HepG2 (cell line): ENCODE measurements around the gene CYP4B1.

Experiments
- EP300 ChIP-seq, 3 experiments: sonication (generic) in 1 of 3; formaldehyde crosslinking in 1 of 3; IDR thresholded peaks; 2 replicates each; pipeline versions ENCODE4 v1.5.1 to v1.6.1; 2011 to 2020; ENCODE audit warnings: low read depth in 2 of 3, low read length in 2 of 3, borderline replicate concordance in 1 of 3, improper control_type of control experiment in 1 of 3, mild to moderate bottlenecking in 1 of 3, missing genetic modification reagents in 1 of 3, moderate library complexity in 1 of 3
- IKZF1 ChIP-seq: fragments of 450-650 bp; IDR thresholded peaks from 2 replicates; pipeline ENCODE4 v1.7.1; 2016
- NPAS2 ChIP-seq: sonication (generic); formaldehyde crosslinking; IDR thresholded peaks from 2 replicates; pipeline ENCODE4 v1.8.0; 2022; ENCODE audit warnings: mild to moderate bottlenecking, missing genetic modification reagents, borderline replicate concordance
- SMC3 ChIP-seq: IDR thresholded peaks from 2 replicates; pipeline ENCODE4 v1.6.1; 2011; ENCODE audit warnings: low read length, improper control_type of control experiment
- SNRNP70 ChIP-seq: fragments of 200-400 bp; formaldehyde crosslinking; IDR thresholded peaks from 2 replicates; pipeline ENCODE4 v1.6.1; 2017; ENCODE audit warnings: mild to moderate bottlenecking, low read depth, low read length, moderate library complexity
- SOX6 ChIP-seq, 2 experiments: fragments of 450-650 bp in 1 of 2; sonication (generic) in 1 of 2; formaldehyde crosslinking in 1 of 2; IDR thresholded peaks; 2 replicates each; pipeline versions ENCODE4 v1.4.0 to v1.6.1; 2017 to 2020; ENCODE audit warnings: antibody characterized with exemption in 1 of 2, mild to moderate bottlenecking in 1 of 2, missing genetic modification reagents in 1 of 2
- ZFX ChIP-seq: sonication (generic); formaldehyde crosslinking; IDR thresholded peaks from 2 replicates; pipeline ENCODE4 v1.4.0; 2020; ENCODE audit warnings: mild to moderate bottlenecking, low read depth, missing genetic modification reagents, moderate library complexity
- ZNF12 ChIP-seq: sonication (generic); formaldehyde crosslinking; IDR thresholded peaks from 2 replicates; pipeline ENCODE4 v1.5.0; 2020; ENCODE audit warnings: missing genetic modification reagents
- TF ChIP-seq, protein P1 (sequence below): sonication (generic); formaldehyde crosslinking; IDR thresholded peaks from 2 replicates; pipeline ENCODE4 v1.5.1; 2020; ENCODE audit warnings: missing genetic modification reagents, mild to moderate bottlenecking, borderline replicate concordance
- TF ChIP-seq, protein P2 (sequence below): sonication (generic); formaldehyde crosslinking; IDR thresholded peaks from 2 replicates; pipeline ENCODE4 v1.5.0; 2020; ENCODE audit warnings: mild to moderate bottlenecking, missing genetic modification reagents, moderate library complexity
- TF ChIP-seq, protein P3 (sequence below): sonication (generic); formaldehyde crosslinking; IDR thresholded peaks from 2 replicates; pipeline ENCODE4 v1.4.0; 2020; ENCODE audit warnings: missing genetic modification reagents
- TF ChIP-seq, protein P4 (sequence below): sonication (generic); formaldehyde crosslinking; IDR thresholded peaks from 2 replicates; pipeline ENCODE4 v1.5.0; 2020; ENCODE audit warnings: missing genetic modification reagents

DNA sequence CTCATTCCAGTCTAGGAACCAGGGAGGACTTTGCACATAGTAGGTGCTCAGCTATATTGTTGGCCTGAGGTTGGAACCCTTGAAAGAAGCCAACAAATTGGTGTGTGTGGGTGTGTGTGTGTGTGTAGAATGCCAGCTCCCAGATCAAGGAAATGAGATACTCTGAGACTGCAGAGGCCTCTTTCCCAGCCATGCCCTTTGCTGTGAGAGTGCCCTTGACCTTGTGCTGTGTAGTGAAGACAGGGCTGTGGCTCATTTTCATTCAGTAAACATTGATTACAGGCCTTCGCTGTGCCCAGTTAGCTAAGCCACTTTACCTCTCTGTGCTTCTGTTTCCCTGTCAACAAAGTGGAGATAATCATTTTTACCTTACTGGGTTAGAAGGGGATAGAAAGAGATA, 3.2 kb downstream of the CYP4B1 start:
- no peak for TF ChIP-seq IKZF1
- TF ChIP-seq, protein P1, sequence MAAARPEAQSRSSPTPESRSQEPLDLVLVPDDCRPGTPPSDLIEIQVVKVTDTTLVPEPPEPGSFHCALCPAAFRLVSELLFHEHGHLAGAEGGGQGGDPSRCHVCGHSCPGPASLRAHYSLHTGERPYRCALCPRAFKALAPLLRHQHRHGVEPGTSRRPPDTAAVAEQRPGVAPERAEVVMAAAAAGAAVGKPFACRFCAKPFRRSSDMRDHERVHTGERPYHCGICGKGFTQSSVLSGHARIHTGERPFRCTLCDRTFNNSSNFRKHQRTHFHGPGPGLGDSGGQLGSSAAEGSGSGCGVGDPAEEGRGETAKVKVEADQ (CRISPR knock-in tag) = no peak
- TF ChIP-seq, protein P2, sequence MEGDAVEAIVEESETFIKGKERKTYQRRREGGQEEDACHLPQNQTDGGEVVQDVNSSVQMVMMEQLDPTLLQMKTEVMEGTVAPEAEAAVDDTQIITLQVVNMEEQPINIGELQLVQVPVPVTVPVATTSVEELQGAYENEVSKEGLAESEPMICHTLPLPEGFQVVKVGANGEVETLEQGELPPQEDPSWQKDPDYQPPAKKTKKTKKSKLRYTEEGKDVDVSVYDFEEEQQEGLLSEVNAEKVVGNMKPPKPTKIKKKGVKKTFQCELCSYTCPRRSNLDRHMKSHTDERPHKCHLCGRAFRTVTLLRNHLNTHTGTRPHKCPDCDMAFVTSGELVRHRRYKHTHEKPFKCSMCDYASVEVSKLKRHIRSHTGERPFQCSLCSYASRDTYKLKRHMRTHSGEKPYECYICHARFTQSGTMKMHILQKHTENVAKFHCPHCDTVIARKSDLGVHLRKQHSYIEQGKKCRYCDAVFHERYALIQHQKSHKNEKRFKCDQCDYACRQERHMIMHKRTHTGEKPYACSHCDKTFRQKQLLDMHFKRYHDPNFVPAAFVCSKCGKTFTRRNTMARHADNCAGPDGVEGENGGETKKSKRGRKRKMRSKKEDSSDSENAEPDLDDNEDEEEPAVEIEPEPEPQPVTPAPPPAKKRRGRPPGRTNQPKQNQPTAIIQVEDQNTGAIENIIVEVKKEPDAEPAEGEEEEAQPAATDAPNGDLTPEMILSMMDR (CRISPR knock-in tag) = no peak
- TF ChIP-seq ZFX (CRISPR knock-in tag) = no peak
- TF ChIP-seq, protein P3, sequence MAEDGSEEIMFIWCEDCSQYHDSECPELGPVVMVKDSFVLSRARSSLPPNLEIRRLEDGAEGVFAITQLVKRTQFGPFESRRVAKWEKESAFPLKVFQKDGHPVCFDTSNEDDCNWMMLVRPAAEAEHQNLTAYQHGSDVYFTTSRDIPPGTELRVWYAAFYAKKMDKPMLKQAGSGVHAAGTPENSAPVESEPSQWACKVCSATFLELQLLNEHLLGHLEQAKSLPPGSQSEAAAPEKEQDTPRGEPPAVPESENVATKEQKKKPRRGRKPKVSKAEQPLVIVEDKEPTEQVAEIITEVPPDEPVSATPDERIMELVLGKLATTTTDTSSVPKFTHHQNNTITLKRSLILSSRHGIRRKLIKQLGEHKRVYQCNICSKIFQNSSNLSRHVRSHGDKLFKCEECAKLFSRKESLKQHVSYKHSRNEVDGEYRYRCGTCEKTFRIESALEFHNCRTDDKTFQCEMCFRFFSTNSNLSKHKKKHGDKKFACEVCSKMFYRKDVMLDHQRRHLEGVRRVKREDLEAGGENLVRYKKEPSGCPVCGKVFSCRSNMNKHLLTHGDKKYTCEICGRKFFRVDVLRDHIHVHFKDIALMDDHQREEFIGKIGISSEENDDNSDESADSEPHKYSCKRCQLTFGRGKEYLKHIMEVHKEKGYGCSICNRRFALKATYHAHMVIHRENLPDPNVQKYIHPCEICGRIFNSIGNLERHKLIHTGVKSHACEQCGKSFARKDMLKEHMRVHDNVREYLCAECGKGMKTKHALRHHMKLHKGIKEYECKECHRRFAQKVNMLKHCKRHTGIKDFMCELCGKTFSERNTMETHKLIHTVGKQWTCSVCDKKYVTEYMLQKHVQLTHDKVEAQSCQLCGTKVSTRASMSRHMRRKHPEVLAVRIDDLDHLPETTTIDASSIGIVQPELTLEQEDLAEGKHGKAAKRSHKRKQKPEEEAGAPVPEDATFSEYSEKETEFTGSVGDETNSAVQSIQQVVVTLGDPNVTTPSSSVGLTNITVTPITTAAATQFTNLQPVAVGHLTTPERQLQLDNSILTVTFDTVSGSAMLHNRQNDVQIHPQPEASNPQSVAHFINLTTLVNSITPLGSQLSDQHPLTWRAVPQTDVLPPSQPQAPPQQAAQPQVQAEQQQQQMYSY = no peak
- TF ChIP-seq SNRNP70 = no peak
- no peak for TF ChIP-seq SMC3
- TF ChIP-seq, protein P4, sequence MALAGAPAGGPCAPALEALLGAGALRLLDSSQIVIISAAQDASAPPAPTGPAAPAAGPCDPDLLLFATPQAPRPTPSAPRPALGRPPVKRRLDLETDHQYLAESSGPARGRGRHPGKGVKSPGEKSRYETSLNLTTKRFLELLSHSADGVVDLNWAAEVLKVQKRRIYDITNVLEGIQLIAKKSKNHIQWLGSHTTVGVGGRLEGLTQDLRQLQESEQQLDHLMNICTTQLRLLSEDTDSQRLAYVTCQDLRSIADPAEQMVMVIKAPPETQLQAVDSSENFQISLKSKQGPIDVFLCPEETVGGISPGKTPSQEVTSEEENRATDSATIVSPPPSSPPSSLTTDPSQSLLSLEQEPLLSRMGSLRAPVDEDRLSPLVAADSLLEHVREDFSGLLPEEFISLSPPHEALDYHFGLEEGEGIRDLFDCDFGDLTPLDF (CRISPR knock-in tag) = no peak
- no peak for TF ChIP-seq EP300 (IDR thresholded peaks at IDR 0.05; ENCODE audit: low read depth in 2 of 2, low read length in 2 of 2)
- no peak for TF ChIP-seq EP300 (CRISPR knock-in tag; IDR thresholded peaks at IDR 0.05; ENCODE audit: borderline replicate concordance)
- no peak for TF ChIP-seq SOX6 (IDR thresholded peaks at IDR 0.05)
- no peak for TF ChIP-seq SOX6 (CRISPR knock-in tag; IDR thresholded peaks at IDR 0.05)
- no peak for TF ChIP-seq ZNF12 (CRISPR knock-in tag)
- TF ChIP-seq NPAS2 (CRISPR knock-in tag) = no peak
